Measurements from ENCODE around the gene TMX4.

TMX4 gene

DNA sequence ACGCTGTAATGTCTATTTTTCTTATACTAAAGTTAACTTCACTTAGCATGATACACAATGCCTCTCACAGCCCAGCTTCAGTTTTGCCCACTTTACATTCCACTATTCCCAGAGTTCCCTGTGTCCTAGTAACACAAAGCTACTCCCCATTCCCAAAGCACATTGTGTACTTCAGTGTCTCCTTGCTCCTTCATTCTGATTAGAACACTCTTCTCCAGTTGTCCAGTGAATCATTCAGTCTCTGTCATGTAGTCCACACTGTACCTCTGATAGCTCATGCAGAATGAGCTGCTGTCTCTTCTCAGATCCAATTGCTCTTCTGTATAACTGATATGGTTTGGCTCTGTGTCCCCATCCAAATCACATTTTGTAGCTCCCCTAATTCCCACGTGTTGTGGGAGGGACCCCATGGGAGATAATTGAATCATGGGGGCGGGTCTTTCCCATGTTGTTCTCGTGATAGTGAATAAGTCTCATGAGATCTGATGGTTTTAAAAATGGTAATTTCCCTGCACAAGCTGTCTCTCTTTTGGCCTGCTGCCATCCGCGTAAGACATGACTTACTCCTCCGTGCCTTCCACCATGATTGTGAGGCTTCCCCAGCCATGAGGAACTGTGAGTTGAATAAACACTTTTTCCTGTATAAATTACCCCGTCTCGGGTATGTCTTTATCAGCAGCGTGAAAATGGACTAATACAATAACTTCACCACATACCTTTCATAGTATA lies 2.1 kb upstream of the TMX4 start:
- in situ Hi-C loops (cut with MboI; ENCODE audit: low pct_unique_long_range_greater_than_20kb, low sequenced_read_pairs), result no loop called here
- no peak for DNase-seq

DNA sequence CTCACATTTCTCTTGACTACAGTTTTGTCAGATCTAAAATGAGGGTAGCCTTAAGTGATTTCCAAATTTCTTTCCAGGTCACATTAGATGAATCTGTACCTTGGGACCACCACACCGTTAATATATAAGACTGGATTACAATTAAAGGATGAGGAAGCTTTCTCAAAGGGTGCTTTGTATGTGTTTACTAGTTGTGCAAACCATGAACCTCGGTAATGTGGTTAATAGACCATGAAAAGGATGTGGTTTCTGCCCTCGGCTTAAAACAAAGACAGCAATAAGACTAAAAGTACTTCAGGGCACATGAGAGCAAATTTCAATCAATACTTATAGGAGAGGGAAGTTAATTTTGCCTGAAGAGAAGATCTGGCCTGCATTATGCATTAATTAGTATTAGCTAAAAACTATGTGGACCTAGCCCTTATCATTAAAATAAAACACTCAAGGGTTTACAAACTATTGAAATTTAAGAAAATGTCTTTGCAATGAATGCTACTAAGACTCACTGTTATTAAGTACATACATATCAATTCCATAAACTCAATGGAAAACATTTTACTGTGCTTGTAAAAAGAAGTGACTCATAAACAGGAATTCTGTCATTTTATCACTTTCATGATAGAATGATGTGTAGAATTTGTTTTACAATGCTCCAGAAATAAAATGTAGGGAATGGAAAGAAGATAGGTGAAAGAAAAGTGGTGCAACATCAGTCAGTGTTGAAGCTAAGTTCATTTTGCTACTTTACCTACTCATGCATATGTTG lies 936 bp upstream of the TMX4 start:
- in situ Hi-C loops (cut with MboI; ENCODE audit: low pct_unique_long_range_greater_than_20kb, low sequenced_read_pairs), result no loop called here

DNA sequence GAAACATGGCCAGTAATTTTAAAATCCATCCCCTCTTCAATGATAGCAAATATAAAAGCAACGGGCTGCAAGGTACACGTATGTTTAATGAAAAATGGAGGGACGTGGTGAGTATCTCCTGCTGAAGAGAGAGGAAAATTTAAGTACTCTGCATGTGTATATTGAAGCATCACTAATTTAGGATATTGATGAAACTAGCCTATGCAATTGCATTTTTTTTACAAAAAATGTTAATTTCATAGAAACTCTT lies 362 bp upstream of the TMX4 start:
- DNase-seq, result no peak
- in situ Hi-C loops (cut with MboI; ENCODE audit: low pct_unique_long_range_greater_than_20kb, low sequenced_read_pairs), result no loop called here

More for the DNA sequence above, 936 bp upstream of the TMX4 start:
- peak; percentile 57 for DNase-seq

DNA sequence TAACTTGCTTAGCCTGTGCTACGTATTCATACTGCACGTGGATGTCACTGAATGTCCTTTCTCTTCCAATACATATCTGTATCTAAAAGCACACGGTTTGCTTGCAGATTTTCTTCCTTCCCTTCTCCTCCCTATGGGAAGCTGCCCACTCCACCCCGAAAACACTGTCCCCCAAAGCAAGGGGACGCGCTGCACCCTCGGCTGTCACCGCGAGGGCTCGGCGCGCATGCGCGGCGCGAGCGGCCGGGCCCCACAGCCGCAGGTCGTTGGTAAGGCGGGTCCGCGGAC lies 659 bp downstream of the TMX4 start:
- peak; percentile 82 for DNase-seq
- in situ Hi-C loops (cut with MboI; ENCODE audit: low pct_unique_long_range_greater_than_20kb, low sequenced_read_pairs), result no loop called here

DNA sequence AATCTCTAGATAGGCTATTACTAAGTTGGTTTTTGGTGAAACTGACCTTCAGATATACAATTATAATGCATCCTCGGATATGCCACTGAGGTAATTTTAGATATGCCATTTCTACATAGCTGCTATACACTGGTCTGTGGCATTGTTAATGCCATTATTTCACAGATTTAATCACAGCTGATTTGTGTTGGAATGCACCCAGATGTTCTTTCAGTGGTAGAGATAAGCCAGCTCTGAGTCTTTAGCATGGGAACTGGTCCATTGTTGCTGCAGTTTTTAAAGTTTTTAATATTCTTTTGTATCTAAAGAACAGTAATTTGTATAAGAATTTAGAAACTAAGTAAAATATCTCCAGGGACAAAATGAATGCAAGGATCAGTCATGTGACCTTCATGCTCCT lies 6.8 kb downstream of the TMX4 start:
- in situ Hi-C loops (cut with MboI; ENCODE audit: low pct_unique_long_range_greater_than_20kb, low sequenced_read_pairs), result no loop called here
- DNase-seq, result no peak

DNA sequence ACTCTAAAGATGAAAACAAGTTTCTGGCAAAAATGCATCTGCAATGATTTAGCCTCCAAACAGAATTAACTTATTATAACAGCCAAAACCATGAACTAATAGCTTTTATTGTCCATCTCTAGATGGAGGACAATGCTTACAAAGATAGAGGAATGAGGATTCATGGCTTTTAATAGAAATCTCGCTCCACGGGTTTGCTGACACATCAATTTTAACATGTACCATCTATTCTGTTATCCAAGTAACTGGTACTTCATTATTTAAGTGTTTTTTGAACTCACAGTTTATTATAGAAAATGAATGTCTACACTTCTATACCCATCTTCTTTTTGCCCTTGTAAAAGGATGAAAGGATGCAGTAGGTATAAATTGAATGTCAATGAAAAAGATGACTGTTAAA lies 10.8 kb downstream of the TMX4 start:
- in situ Hi-C loops (cut with MboI; ENCODE audit: low pct_unique_long_range_greater_than_20kb, low sequenced_read_pairs), result no loop called here
- no peak for DNase-seq

DNA sequence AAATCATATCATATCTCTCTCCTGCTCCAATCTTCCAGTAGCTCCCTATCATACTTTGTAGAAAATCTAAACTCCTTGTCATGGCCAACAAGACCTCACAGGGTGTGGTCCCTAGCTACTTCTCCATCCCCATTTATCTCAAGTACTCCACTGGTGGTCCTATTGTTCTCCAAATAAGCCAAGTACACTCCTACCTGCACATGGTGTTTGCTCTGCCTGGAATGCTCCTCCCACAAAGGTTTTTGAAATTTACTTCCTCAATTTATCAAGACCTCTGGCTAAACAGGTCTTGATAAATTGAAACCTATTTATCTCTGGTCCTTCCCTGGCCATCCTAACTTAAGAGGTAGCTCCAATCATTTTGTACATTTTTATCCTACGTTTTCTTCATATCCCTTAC lies 12.1 kb downstream of the TMX4 start:
- in situ Hi-C loops (cut with MboI; ENCODE audit: low pct_unique_long_range_greater_than_20kb, low sequenced_read_pairs), result no loop called here

DNA sequence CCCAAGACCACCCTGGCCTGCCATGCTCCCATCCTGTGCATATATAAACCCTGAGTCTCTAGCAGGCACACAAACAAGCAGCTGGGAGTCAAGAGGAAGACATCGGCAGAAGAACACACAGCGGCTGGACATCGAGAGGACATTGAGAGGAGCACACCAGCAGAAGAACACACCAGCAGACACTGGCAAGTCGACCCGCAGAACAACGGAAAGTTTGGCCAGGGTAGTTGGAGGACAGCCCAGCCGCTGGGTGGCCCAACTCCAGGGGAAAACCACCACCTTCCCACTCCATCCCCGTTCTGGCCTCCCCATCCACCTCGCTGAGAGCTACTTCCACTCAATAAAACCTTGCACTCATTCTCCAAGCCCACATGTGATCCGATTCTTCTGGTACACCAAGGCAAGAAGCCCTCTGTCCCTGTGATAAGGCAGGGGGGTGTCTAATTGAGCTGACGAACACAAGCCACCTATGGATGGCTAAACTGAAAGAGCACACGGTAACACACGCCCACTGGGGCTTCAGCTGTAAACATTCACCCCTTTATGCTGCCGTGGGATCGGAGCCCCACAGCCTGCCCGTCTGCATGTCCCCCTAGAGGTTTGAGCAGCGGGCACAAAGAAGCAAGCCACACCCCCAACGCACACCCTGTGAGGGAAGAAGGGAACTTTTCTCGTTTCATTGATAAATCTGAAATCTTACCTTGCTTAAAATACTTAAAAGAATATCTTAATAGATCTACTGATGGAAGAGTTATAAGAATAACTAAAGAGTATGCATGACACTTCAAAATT lies 13.8 kb downstream of the TMX4 start:
- no peak for DNase-seq

More for the DNA sequence above, 12.1 kb downstream of the TMX4 start:
- DNase-seq, result peak; percentile 53

DNA sequence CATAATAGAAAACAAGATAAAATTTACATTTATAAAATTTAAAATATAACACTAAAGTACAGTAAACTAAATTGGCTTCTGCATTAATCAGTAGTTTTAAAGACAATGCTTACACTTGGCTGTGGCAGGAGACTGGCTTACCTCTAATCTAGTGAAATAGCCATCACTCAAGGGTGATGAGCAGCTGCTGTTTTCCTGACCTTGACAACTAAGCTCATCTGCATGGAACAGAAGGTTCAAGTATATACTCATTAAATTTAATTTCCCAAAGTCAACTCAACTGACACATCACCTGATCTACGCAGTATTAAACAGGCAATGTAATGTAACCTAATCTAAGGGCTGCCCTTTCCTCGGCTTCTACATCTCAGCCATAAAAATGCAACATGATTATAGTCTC lies 14.5 kb downstream of the TMX4 start:
- in situ Hi-C loops (cut with MboI; ENCODE audit: low pct_unique_long_range_greater_than_20kb, low sequenced_read_pairs), result no loop called here
- no peak for DNase-seq

More for the DNA sequence above, 13.8 kb downstream of the TMX4 start:
- in situ Hi-C loops (cut with MboI; ENCODE audit: low pct_unique_long_range_greater_than_20kb, low sequenced_read_pairs), result no loop called here

DNA sequence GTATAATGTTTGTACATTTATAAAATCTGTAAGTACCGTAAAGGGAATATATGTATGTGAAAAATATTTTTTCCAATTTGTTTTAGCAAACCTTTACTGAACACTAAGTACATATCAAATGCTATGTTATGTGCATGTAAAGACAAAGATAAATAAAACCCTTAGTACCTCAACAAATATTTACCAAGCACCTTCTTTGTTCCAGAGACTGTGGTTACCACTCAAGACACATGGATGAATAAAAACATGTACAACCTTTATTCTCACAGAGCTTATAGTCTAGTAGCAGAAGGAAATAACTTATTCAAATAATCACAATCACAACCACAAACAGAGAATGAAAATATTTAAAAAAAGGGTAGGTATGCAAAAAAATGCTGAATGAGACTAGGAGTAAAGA lies 17.5 kb downstream of the TMX4 start:
- DNase-seq, result no peak
- in situ Hi-C loops (cut with MboI; ENCODE audit: low pct_unique_long_range_greater_than_20kb, low sequenced_read_pairs), result no loop called here

DNA sequence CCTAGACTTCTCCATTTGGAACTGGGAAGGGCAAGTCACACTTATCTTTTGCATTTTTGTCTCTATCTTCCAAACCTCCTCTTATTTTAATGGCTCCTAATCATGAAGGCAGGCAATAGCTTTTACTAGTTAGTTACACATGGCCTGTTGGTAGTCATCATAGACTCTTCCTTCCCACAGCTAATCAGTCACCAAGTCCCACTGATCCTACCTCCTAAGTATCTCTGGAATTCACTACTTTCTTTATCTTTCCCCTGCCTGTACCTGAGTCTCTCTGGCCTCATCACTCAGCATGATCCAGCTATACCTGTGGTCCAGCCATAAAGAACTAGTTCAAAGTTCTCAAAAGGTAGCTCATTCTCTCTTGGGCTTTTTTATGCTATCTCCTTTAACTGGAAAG lies 18.8 kb downstream of the TMX4 start:
- no peak for DNase-seq
- in situ Hi-C loops (cut with MboI; ENCODE audit: low pct_unique_long_range_greater_than_20kb, low sequenced_read_pairs), result no loop called here

DNA sequence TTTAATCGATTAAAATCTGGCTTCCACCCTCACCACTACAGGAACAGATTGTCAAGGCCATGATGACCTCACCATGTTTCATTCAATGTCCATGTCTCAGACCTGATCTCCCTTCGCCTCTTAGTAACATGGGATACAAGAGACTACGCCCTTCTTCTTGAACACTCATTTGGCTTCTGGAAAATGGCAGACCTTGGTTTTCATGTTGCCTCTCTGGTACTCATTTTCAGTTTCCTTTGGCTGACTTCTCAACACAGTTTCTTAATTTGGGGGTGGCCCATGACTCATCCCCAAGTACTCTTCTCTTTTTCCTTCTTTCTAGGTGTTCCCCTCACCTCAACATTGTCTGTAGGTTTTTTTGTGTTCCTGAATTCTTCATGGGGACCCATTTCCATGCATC lies 22.7 kb downstream of the TMX4 start:
- in situ Hi-C loops (cut with MboI; ENCODE audit: low pct_unique_long_range_greater_than_20kb, low sequenced_read_pairs), result no loop called here
- no peak for DNase-seq

DNA sequence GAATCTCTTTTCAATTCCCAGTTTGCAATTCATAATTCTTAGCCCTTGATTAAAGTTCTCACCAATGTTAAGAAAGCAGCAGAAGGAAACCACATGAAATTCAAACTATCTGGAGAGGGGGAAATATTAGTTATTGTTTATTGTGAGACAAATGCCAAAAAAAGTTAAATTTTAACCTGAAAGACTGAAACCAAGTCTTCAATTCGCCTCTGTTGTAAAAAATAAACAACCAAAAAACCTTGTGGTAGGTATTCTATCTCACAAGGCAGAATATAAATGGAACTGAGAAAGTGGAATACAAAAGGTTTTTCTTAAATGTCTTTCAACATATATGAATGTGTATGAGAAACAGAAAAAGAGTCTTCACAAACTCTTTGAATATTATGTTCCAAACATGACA lies 24.8 kb downstream of the TMX4 start:
- in situ Hi-C loops (cut with MboI; ENCODE audit: low pct_unique_long_range_greater_than_20kb, low sequenced_read_pairs), result no loop called here
- DNase-seq, result no peak

DNA sequence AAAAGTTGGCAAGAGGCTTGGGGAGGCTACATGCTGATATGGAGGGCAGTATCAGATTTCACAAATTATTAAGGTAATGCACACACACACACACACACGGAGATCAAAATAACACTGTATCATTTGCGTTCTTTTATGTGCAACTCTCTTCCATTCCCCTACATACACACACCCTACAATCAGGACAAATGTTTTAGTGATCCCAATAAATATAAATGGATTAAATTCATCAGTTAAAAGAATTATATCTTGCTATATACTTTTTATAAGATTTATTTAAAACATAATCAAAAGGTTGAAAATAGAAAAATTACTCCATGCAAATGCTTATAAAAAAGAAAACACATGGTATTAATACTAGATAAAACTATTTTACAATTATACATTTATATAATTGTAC lies 25.9 kb downstream of the TMX4 start:
- in situ Hi-C loops (cut with MboI; ENCODE audit: low pct_unique_long_range_greater_than_20kb, low sequenced_read_pairs), result no loop called here
- no peak for DNase-seq

DNA sequence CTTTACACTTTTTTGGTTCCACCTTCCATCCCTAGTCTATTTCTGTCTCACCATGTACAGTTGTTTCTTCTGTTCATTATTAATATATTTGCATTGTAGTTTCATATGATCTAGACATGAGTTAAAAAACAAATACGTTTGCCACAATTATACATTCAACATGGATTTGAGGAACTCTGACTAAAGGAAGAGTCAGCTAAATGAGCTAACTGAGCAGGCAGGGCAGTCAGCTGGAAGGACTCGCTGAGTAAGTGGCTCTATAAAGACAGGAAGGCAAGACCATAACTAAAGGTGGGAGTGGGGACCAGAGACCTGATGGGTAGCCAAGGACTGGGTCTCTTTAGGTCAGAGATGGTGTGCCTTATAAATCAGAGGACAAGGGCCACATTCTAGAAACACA lies 26.3 kb downstream of the TMX4 start:
- in situ Hi-C loops (cut with MboI; ENCODE audit: low pct_unique_long_range_greater_than_20kb, low sequenced_read_pairs), result no loop called here

DNA sequence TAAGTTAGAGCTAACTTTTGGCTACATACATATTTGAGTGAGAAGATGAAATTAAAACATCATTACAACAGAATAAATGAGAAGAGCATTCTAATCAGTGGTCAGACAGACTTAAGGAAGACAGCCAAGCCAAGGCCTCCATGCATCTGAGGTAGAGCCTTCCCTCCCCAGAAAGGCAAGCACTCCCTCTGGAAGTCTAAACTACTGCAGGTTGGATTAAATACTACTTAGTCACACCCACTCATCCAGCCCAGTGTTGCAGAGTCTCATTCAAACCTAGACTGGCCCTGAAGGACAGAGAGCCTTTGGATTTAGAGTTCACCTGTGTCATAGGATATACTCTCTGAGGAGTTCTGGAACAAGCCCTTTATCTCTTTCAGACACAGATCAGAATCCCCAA lies 29.2 kb downstream of the TMX4 start:
- DNase-seq, result no peak
- in situ Hi-C loops (cut with MboI; ENCODE audit: low pct_unique_long_range_greater_than_20kb, low sequenced_read_pairs), result no loop called here

More for the DNA sequence above, 26.3 kb downstream of the TMX4 start:
- DNase-seq, result no peak

DNA sequence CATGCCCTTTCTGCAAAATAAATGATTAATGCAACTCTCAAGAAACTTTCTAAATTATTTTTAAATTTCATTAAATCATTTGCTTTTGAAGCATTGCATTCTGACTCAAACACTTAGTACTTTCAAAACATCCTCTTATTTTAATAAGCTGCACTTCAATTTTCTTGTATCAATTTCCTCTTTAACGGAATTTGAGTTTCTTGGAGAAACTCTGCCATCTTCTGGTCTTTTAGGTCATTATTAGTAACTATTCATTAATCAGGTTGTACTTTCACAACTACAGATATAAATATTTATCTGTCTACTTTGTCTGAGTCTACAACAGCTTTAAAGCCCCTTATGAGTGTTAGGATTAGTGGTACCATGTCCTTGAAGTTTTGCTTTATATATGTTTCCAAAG lies 30.2 kb downstream of the TMX4 start:
- no peak for DNase-seq
- in situ Hi-C loops (cut with MboI; ENCODE audit: low pct_unique_long_range_greater_than_20kb, low sequenced_read_pairs), result no loop called here

DNA sequence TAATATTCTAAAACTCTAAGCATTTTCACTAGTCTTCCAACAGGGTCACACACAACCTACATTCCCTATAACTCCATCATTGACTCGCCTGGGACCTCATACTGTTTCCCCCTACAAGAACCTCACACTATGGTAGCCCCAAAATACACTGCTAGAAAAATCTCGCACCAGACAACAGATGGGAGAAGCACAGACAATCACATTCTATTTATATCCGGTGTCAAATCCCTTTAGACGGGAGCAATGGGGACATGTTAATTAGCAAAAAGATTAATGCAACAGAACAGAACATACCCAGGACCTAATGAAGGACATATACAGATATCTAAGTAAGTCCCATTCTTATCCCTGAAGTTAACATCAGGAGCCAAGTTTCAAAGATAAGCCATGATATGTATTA lies 33.6 kb downstream of the TMX4 start:
- DNase-seq, result no peak
- in situ Hi-C loops (cut with MboI; ENCODE audit: low pct_unique_long_range_greater_than_20kb, low sequenced_read_pairs), result no loop called here

DNA sequence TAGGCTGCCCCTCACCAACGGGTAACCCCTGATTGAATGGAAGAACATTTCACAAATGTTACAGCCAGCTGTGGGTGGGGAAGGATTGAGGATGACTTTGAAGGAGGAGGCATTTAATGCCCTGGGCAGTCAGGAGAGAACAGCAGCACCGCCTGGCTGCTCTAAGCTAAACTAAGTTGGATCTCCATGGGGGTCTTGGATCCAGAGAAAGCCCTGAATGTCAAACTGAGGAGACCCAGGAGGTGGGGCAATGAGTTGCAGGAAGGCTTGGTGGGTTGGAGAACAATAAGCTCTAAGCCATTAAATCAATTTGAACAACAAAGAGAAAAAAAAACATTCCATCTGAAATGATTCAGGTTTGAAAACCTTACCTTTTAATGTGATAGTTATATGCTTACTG lies 35.4 kb downstream of the TMX4 start:
- no peak for DNase-seq

DNA sequence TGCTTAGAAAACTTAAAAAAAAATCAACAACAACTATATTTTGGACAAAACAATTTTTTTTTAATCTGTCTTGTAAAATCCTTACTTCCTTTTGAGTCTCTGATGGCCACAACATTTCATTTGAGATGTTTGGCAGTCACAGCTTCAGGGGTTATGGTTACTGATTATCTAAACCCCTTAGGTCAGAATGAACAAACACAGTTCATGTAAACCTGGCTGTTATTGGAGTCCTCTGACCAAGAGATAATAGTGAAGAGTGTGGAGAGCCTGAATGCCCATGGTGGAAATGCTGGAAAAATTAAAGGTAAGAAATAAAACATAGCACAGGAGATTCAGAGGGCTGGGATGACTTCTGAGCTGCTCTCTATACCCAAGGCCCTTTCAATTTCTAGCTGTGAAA lies 38.2 kb downstream of the TMX4 start:
- in situ Hi-C loops (cut with MboI; ENCODE audit: low pct_unique_long_range_greater_than_20kb, low sequenced_read_pairs), result no loop called here

More for the DNA sequence above, 35.4 kb downstream of the TMX4 start:
- in situ Hi-C loops (cut with MboI; ENCODE audit: low pct_unique_long_range_greater_than_20kb, low sequenced_read_pairs), result no loop called here

More for the DNA sequence above, 38.2 kb downstream of the TMX4 start:
- no peak for DNase-seq
